Amniotic stem cell (primary cell): ENCODE measurements around the gene CPT1A.

Experiments used
- DNase-seq: peaks from one replicate; lab custom pipeline; 2025; lab: John Stamatoyannopoulos, UW

The CPT1A gene

DNA sequence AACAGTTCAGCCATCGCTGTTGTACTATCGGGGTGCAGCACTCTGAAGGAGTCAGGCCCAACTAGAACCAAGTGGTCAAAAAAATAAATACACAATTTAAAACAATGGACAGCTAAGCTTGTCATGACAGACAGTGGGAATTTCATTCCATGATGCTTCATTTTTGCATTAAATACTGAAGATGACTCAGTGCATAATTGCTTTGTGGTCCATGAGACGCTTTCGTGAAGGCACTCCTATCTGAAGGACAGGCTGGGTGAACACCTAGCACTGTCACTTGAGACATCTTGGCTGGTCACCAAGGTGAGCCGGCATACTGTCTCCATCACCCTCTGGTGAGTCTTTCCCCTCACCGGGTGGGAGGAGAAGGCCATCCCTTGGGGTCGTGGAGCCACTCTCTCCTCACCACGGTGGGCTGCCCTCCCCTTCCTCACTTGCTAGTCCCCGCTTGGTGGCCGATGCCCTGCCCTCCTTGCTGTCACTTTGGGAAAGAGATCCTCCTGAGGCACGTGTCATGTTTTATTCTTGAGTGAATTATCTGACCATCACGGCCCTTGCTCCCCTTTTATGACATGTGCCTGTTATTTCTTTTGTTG lies 85.4 kb downstream of the CPT1A start:
- no peak for DNase-seq

GRCh38 chr11:68753300-68753699 lies 88.4 kb downstream of the CPT1A start:
- DNase-seq = no peak

GRCh38 chr11:68751331-68751856 lies 90.3 kb downstream of the CPT1A start, which contains the start of gene TESMIN:
TESMIN (minus strand) TSS chr11:68751520; CDS start chr11:68750660, 860 bp downstream.
- DNase-seq = no peak

DNA sequence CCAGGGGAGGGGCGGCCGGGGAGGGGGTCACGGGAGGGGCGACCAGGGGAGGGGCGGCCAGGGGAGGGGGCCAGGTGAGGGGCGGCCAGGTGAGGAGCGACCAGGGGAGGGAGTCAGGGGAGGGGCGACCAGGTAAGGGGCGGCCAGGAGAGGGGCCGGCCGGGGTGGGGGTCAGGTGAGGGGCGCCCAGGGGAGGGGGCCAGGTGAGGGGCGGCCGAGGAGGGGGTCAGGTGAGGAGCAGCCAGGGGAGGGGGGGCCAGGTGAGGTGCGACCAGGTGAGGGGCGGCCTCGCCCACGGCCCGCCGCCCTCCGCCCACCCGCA lies 90.8 kb downstream of the CPT1A start:
- no peak for DNase-seq

GRCh38 chr11:68750195-68751003 lies 91.3 kb downstream of the CPT1A start:
- DNase-seq = no peak

DNA sequence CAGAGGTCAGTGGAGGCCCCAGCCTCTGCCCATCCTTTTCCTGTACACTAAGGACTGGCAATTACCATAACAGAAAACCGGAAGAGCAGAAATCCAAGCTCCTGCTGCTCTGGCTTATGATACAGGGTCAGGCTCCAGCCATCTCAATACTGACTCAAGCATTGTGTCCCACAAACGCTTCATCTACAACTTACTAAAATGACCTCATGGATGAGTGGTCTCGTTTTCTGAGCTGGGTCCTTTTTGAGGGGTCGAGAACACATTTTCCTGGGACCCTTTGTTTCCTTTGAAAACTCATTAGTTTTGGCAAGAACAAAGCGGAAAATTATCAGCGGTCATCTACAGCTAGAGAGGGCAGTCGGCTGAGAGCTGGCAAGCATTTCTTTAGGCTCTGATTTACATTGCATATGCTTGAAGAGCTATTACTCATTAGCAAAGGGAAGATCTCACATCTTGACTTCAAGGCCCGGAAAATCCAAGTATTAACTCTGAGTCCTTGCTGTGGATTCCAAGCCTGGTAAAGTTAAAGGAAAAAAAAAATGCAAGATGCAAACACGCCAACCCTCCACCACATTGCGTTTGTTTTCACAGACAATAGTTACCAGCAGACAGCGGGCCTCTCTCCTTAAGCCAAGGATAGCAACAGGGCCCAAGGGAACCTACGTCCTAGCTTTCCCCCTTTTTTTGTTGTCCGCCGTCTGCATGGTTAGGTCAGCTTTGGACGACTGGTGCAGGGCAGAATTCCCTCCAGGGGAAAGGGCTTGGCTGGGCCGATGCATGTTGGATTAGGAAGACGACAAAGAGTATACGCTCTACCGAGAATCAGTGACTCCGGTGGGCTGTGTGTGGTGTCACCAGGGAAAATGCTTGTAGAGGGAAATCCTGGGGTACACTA lies 92.2 kb downstream of the CPT1A start:
- DNase-seq = no peak

- no peak for DNase-seq
These were observed 93.7 kb downstream of the CPT1A start for GRCh38 chr11:68748061-68748460.

GRCh38 chr11:68743539-68743938 lies 98.2 kb downstream of the CPT1A start:
- no peak for DNase-seq

GRCh38 chr11:68741463-68741862 lies 100.3 kb downstream of the CPT1A start:
- DNase-seq = no peak

GRCh38 chr11:68735646-68736045 lies 106.1 kb downstream of the CPT1A start:
- DNase-seq = no peak

DNA sequence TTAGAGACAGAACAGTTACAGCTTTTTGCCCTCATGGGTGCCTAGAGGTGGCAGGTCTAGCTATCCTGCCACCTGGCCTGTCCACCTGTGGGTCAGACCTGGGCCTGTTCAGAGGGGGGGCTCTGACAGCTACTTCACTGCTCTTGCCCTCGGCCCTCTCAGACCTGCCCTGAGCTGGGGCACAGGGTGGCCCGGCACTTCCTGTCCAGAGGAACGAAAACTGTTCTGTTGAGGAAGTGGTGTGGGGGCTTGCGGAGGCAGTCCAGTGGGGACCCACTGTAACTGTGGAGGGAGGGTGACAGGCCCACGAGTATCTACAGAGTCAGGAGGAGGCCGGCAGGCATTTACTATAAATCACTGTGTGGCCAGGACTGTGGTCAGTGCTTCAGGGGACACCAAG lies 106.6 kb downstream of the CPT1A start:
- no peak for DNase-seq

DNA sequence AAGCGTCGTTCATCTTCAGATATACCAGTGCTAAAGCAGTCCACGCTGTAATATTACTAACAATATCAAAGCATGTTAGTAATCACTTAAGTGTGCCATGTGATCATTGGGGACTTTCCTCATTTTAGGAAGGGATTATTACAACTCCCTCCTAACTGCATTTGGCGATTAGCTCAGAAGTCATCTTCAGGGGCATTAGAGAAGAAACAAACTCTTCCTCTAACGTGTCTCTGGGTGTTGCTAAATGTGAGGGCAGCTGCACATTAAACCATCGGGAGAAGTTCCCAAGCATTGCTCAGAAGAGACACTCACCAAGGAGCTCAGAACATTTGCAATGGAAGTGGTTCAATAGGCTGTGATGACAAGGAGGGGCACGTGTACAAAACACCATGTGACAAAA lies 107.6 kb downstream of the CPT1A start:
- no peak for DNase-seq

DNA sequence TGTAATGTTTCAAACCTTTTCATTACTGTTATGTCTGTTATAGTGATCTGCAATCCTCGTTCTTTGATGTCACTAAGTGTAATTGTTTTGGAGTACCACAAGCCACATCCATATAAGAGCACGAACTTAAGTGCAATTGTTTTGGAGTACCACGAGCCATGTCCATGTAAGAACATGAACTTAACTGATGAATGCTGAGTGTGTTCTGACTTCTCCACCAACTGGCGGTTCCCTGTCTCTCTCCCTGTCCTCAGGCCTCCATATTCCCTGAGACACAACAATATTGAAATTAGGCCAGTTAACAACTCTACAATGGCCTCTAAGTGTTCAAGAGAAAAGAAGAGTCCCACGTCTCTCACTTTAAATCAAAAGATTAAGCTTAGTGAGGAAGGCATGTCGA lies 113.9 kb downstream of the CPT1A start:
- no peak for DNase-seq

- no peak for DNase-seq
These were observed 117.4 kb downstream of the CPT1A start for GRCh38 chr11:68724293-68724692.

DNA sequence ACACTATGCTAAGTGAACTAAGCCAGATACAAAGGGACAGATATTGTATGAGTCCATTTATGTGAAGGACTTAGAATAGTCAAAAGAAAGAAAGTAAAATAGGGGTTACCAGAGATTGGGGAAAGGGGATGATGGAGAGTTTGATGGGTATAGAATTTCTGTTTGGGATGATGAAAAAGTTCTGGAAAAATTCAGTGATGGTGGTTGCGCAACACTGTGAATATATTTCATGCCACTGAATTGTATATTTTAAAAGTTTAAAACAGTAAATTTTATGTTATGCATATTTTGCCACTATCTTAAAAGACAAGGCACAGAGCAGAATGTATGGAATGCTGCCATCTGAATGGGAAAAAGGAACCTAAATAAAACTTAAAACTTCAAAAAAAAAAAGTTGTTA lies 119.6 kb downstream of the CPT1A start:
- DNase-seq = no peak

- DNase-seq = no peak
These were observed 120.6 kb downstream of the CPT1A start for GRCh38 chr11:68721075-68721474.

GRCh38 chr11:68715456-68716122 lies 126.1 kb downstream of the CPT1A start:
- DNase-seq = no peak

GRCh38 chr11:68714060-68714856 lies 127.5 kb downstream of the CPT1A start:
- no peak for DNase-seq

DNA sequence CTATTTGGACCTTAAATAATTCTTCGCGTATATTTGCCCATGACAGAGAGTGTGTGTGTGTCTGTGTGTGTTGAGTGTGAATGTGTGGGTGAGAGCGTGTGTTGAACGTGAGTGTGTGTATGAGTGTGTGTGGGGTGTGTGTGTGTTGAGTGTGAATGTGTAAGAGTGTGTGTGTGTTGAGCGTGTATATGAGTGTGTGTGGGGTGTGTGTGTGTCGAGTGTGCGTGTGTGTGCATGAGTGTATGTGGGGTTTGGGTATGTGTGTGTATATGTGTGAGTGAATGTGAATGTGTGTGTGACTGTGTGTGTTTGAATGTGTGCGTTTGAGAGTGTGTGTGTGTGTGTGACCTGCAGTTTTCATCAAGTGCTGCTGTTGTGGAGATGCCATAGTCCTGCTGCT lies 130.6 kb downstream of the CPT1A start:
- DNase-seq = no peak

DNA sequence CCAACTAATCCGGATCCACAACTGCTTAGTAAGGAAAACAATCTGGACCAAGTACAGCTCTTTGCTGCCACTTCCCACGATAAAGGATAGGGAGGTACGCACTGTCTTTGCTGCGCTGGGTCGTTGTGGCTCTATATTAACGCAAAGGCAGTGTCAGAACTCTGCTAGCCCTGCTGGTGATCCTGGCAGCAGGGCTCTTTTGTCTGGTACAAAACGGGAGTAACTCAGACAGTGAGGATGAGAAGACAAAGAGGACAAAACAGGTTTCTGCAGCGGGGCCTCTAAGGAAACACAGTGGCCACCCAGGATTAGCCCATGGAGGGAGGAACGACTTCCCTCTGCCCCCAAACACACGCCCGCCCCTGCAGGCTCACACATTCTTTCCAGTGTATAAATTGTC lies 131.3 kb downstream of the CPT1A start:
- DNase-seq = no peak

DNA sequence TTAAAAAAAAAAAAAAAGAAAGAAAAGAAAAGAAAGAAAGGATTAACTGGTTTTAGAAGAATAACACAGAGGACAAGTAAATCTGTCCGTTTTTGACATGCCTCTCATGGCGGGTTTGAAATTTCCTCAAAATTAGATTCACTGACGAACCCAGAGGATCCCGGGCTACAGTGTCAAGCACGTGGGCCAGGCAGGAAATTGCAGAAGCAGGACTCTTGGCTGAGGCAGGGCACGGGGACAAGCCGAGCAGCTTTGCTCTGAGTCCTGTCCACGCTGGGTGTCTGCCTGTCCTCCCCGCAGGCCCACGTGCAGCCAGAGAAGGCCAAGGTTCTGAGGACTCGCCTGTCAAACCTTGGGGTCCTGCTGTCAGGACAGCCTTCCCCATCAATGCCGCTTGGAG lies 132.7 kb downstream of the CPT1A start:
- no peak for DNase-seq
